H1 (cell line): ENCODE data around the gene ALKAL2.

Experiments used
- CBX5 ChIP-seq: fragments of 300-800, 300-1000 bp; sonication (generic); IDR thresholded peaks from 2 replicates; pipeline ENCODE4 v1.7.1; 2016; ENCODE audit warnings: antibody characterized with exemption, low read length, low read depth
- CREB1 ChIP-seq: IDR thresholded peaks from 2 replicates; pipeline ENCODE4 v1.6.1; 2012; ENCODE audit warnings: inconsistent platforms
- CTCF ChIP-seq, 3 experiments: IDR thresholded peaks; 1 replicate in 2 of 3; 2 replicates in 1 of 3; pipeline versions ENCODE4 v1.5.1 to v1.6.1; 2011; ENCODE audit warnings: low read length in 3 of 3, mild to moderate bottlenecking in 3 of 3, inconsistent platforms in 2 of 3, low read depth in 1 of 3, moderate library complexity in 1 of 3; ENCODE audit not compliant: insufficient read depth in 1 of 3; ENCODE audit errors: control extremely low read depth in 1 of 3
- POLR2A ChIP-seq, 2 experiments: IDR thresholded peaks; 1 replicate in 1 of 2; 2 replicates in 1 of 2; pipeline ENCODE4 v1.6.1; 2011; ENCODE audit warnings: low read depth in 2 of 2, low read length in 2 of 2, mild to moderate bottlenecking in 2 of 2; ENCODE audit errors: control extremely low read depth in 1 of 2
- RAD21 ChIP-seq, 2 experiments: IDR thresholded peaks in 1 of 2; conservative IDR thresholded peaks in 1 of 2; 2 replicates each; pipeline ENCODE4 v1.6.1; 2011; ENCODE audit warnings: low read depth in 2 of 2, low read length in 2 of 2, improper control_type of control experiment in 1 of 2, inconsistent platforms in 1 of 2, mild to moderate bottlenecking in 1 of 2, moderate library complexity in 1 of 2
- RBBP5 ChIP-seq: IDR thresholded peaks from 2 replicates; pipeline ENCODE4 v1.7.1; 2012; ENCODE audit warnings: low read depth, mild to moderate bottlenecking, inconsistent platforms, low read length, moderate library complexity, borderline replicate concordance
- SP1 ChIP-seq: IDR thresholded peaks from 2 replicates; pipeline ENCODE4 v1.6.1; 2011; ENCODE audit warnings: low read depth, low read length
- SP2 ChIP-seq: IDR thresholded peaks from 2 replicates; pipeline ENCODE4 v1.6.1; 2012; ENCODE audit warnings: mild to moderate bottlenecking, low read length, inconsistent platforms
- ZNF274 ChIP-seq: IDR thresholded peaks from 2 replicates; pipeline ENCODE4 v1.7.0; 2012; ENCODE audit warnings: low read length, borderline replicate concordance; ENCODE audit errors: extremely low read depth

- TF ChIP-seq SP2 (no peak), CBX5 (no peak), CREB1 (no peak), RAD21 (IDR thresholded peaks at IDR 0.05 in 1 of 2, conservative IDR thresholded peaks at IDR 0.05 in 1 of 2; ENCODE audit: low read depth in 2 of 2, low read length in 2 of 2) (no peak), CTCF (IDR thresholded peaks at IDR 0.05; ENCODE audit: control extremely low read depth in 1 of 3, insufficient read depth in 1 of 3, low read depth in 1 of 3, low read length in 3 of 3) (no peak), POLR2A (IDR thresholded peaks at IDR 0.05; ENCODE audit: control extremely low read depth in 1 of 2, low read depth in 2 of 2, low read length in 2 of 2) (no peak), RBBP5 (no peak), ZNF274 (no peak), SP1 (no peak)
Observed at GRCh38 chr2:284896-285492, 2.9 kb downstream of the ALKAL2 start.
